ENCODE results near the gene PRKCQ. TPM values are rescaled to one million over a fixed set of nuclear protein-coding genes. Genes with fewer than 3 reads are reported as not detected.

Gene PRKCQ
- total RNA-seq, 1 donor from 2014 or later: 3.5 TPM

DNA sequence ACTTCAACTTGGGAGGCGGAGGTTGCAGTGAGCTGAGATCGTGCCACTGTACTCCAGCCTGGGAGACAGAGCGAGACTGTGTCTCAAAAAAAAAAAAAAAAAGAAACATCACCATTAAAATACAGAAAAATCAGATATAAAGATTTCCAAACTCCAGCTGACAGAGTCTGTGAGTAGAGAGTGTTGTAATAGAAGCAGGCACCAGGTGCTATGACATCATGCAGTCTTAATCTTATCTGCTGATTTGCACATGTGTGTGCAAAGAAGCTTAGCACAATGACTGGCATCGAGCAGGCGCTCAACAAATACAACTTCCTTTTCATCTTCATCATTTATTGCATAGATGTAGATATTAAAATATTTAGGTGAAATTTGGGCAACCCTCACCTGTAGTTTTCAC lies 92.2 kb downstream of the PRKCQ start:
- Histone ChIP-seq H3K9ac (no peak overlapping the region), H4K20me1 (ENCODE audit: low read depth) (no peaks in the 10 kb centered on the region), H3K27ac (no peak overlapping the region), H3F3A (ENCODE audit: low read depth) (no peaks in the 10 kb centered on the region), H3K27me3 (no peaks in the 10 kb centered on the region), H3K79me2 (ENCODE audit: low read depth) (no peaks in the 10 kb centered on the region), H3K9me3 (ENCODE audit: low read depth) (no peaks in the 10 kb centered on the region), H2AFZ (replicated peaks) (no peak overlapping the region), H3K36me3 (no peaks in the 10 kb centered on the region), H3K4me1 (no peaks in the 10 kb centered on the region), H3K4me2 (no peak overlapping the region), H3K4me3 (no peak overlapping the region)
- Mint-ChIP-seq H3K4me1 (no peaks in the 10 kb centered on the region), H3K36me3 (peaks cover 9% of the 10 kb centered on the region), H3K9me3 (no peaks in the 10 kb centered on the region), H3K27me3 (ENCODE audit: insufficient read depth, low read depth) (peaks cover 4% of the 10 kb centered on the region), H3K27ac (no peak overlapping the region), H3K4me3 (no peak overlapping the region)
- no peak for TF ChIP-seq EZH2phosphoT487 (IDR thresholded peaks at IDR 0.05)
- no peak for TF ChIP-seq EZH2 (IDR thresholded peaks at IDR 0.05)
- TF ChIP-seq, protein P1, sequence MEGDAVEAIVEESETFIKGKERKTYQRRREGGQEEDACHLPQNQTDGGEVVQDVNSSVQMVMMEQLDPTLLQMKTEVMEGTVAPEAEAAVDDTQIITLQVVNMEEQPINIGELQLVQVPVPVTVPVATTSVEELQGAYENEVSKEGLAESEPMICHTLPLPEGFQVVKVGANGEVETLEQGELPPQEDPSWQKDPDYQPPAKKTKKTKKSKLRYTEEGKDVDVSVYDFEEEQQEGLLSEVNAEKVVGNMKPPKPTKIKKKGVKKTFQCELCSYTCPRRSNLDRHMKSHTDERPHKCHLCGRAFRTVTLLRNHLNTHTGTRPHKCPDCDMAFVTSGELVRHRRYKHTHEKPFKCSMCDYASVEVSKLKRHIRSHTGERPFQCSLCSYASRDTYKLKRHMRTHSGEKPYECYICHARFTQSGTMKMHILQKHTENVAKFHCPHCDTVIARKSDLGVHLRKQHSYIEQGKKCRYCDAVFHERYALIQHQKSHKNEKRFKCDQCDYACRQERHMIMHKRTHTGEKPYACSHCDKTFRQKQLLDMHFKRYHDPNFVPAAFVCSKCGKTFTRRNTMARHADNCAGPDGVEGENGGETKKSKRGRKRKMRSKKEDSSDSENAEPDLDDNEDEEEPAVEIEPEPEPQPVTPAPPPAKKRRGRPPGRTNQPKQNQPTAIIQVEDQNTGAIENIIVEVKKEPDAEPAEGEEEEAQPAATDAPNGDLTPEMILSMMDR (IDR thresholded peaks at IDR 0.05): no peak
- no peak for DNase-seq (ENCODE audit: low spot score)

DNA sequence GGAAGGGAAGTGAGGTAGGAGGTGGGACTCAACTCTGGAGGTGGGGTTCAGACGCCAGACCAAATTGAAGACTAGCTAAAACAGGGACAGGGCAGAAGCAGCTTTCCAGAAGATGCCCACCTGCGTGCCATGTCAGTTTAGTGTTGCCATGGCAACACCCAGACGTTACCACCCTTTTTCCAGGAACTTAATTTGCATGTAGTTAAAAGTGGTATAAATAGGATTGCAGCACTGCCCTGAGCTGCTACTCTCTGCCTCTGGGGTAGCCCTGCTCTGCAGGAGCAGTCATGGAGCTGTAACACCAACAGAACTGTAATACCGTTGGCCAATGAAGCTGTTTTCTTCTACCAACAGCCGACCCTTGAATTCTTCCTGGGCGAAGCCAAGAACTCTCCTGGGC lies 93.8 kb downstream of the PRKCQ start:
- Mint-ChIP-seq H3K27me3 (ENCODE audit: insufficient read depth, low read depth) (peaks cover 6% of the 10 kb centered on the region), H3K36me3 (peaks cover 12% of the 10 kb centered on the region)

DNA sequence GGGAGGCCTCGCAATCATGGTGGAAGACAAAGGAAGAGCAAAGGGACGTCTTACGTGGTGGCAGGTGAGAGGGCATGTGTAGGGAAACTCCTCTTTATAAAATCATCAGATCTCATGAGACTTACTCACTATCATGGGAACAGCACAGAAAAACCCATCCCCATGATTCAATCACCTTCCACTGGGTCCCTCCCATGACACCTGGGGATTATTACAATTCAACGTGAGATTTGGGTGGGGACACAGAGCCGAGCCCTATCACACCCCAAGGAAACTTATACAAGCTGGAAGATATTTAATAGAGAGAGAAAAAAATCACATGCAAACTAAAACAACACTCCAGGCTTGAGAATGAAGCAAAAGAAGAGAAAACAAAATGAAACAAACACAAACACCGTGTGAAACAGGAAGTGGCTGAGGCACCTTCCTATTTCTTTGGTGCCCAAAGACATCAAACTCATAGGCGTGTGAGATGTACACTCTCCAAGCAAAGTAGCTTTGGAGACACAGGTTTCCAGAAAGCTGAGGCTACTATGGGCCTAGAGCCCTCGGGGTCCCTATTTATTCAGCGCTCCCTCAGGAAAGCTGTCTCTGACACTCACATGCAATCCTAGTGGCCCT lies 97.2 kb downstream of the PRKCQ start:
- H3K79me2 ChIP-seq (ENCODE audit: low read depth): no peaks in the 10 kb centered on the region
- no peaks in the 10 kb centered on the region for H3K4me1 ChIP-seq
- no peak overlapping the region for H3K9ac ChIP-seq
- Mint-ChIP-seq H3K9me3 (no peaks in the 10 kb centered on the region), H3K4me3 (no peak overlapping the region), H3K4me1 (no peaks in the 10 kb centered on the region), H3K27ac (no peak overlapping the region), H3K27me3 (ENCODE audit: insufficient read depth, low read depth) (peaks cover 2% of the 10 kb centered on the region), H3K36me3 (peaks cover 13% of the 10 kb centered on the region)
- H3K27me3 ChIP-seq: no peaks in the 10 kb centered on the region
- H3K36me3 ChIP-seq: no peaks in the 10 kb centered on the region
- no peak for DNase-seq (ENCODE audit: low spot score)
- no peak overlapping the region for H3K27ac ChIP-seq
- no peak overlapping the region for H3K4me2 ChIP-seq
- H3F3A ChIP-seq (ENCODE audit: low read depth): no peaks in the 10 kb centered on the region
- H2AFZ ChIP-seq (replicated peaks): no peak overlapping the region
- TF ChIP-seq EZH2 (IDR thresholded peaks at IDR 0.05): no peak
- no peak for TF ChIP-seq EZH2phosphoT487 (IDR thresholded peaks at IDR 0.05)
- TF ChIP-seq, protein P1 (IDR thresholded peaks at IDR 0.05): no peak
- H3K9me3 ChIP-seq (ENCODE audit: low read depth): no peaks in the 10 kb centered on the region
- no peak overlapping the region for H3K4me3 ChIP-seq
- H4K20me1 ChIP-seq (ENCODE audit: low read depth): no peaks in the 10 kb centered on the region

More for the DNA sequence above, 93.8 kb downstream of the PRKCQ start:
- Histone ChIP-seq H3K9me3 (ENCODE audit: low read depth) (no peaks in the 10 kb centered on the region), H3K27me3 (no peaks in the 10 kb centered on the region), H3F3A (ENCODE audit: low read depth) (no peaks in the 10 kb centered on the region), H3K4me2 (no peak overlapping the region), H3K4me1 (no peaks in the 10 kb centered on the region), H3K4me3 (no peak overlapping the region), H3K79me2 (ENCODE audit: low read depth) (no peaks in the 10 kb centered on the region), H3K27ac (no peak overlapping the region), H4K20me1 (ENCODE audit: low read depth) (no peaks in the 10 kb centered on the region), H2AFZ (replicated peaks) (no peak overlapping the region), H3K9ac (no peak overlapping the region), H3K36me3 (no peaks in the 10 kb centered on the region)
- Mint-ChIP-seq H3K27ac (no peak overlapping the region), H3K4me1 (no peaks in the 10 kb centered on the region), H3K4me3 (no peak overlapping the region), H3K9me3 (no peaks in the 10 kb centered on the region)
- TF ChIP-seq EZH2 (IDR thresholded peaks at IDR 0.05): no peak
- TF ChIP-seq EZH2phosphoT487 (IDR thresholded peaks at IDR 0.05): no peak
- TF ChIP-seq, protein P1 (IDR thresholded peaks at IDR 0.05): no peak
- no peak for DNase-seq (ENCODE audit: low spot score)

All from neural progenitor cell (in vitro differentiated cells).